Osteocyte (in vitro differentiated cells): ENCODE data around the gene C10orf90. TPM values are rescaled to one million over a fixed set of nuclear protein-coding genes. Genes with fewer than 3 reads are reported as not detected.

ENCODE experiments used
- DNase-seq: peaks from one replicate; pipeline ENCODE4 v3.0.0; 2021; ENCODE audit warnings: mixed read lengths; ENCODE audit not compliant: unreplicated experiment; ENCODE audit errors: extremely low spot score
- H3K27ac Mint-ChIP-seq: one replicate; pipeline ENCODE4 v1.8.0; 2021; ENCODE audit warnings: mild to moderate bottlenecking, mixed read lengths; ENCODE audit not compliant: unreplicated experiment
- H3K27me3 Mint-ChIP-seq: one replicate; pipeline ENCODE4 v1.8.0; 2021; ENCODE audit warnings: mixed read lengths; ENCODE audit not compliant: unreplicated experiment
- H3K36me3 Mint-ChIP-seq: one replicate; pipeline ENCODE4 v1.8.0; 2021; ENCODE audit warnings: mixed read lengths; ENCODE audit not compliant: unreplicated experiment
- H3K4me1 Mint-ChIP-seq: one replicate; pipeline ENCODE4 v1.8.0; 2021; ENCODE audit warnings: mixed read lengths; ENCODE audit not compliant: unreplicated experiment
- H3K4me3 Mint-ChIP-seq: one replicate; pipeline ENCODE4 v1.8.0; 2021; ENCODE audit warnings: mild to moderate bottlenecking, moderate library complexity, mixed read lengths; ENCODE audit not compliant: unreplicated experiment
- H3K9me3 Mint-ChIP-seq: one replicate; pipeline ENCODE4 v1.8.0; 2021; ENCODE audit warnings: mixed read lengths; ENCODE audit not compliant: unreplicated experiment
- total RNA-seq: library from RNA; stranded (reverse); gene quantifications from 2 replicates; pipeline ENCODE4 v1.2.1, GENCODE V29; 2021
- TF ChIP-seq, protein P1 (sequence below): fragments of 200-600 bp; sonication (generic); IDR thresholded peaks from 2 replicates; pipeline ENCODE4 v1.5.0; 2021; ENCODE audit warnings: antibody characterized with exemption, mild to moderate bottlenecking, moderate library complexity

Gene C10orf90
- total RNA-seq, 1 donor from 2014 or later = not detected

DNA sequence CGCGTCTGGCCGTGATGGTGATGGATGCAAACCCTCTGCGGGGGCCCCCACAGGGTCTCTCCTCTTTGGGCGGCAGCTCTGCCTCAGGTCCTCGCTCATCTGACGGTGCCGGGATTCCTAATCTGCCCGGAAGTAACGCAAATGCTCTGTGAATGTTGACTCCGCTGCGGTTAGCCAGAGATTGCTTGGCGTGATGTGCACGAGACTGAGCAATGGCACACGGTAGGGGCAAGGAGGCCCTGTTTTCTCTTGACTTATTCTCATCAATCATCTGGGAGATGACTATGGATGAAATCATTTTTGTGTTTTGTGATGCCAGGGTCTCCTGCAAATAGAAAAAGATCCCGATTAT, 165.8 kb downstream of the C10orf90 start:
- H3K4me1 Mint-ChIP-seq = peaks cover 8% of the 10 kb centered on the region
- no peak overlapping the region for H3K4me3 Mint-ChIP-seq
- peaks cover 6% of the 10 kb centered on the region for H3K27me3 Mint-ChIP-seq
- DNase-seq = no peak
- H3K9me3 Mint-ChIP-seq = no peaks in the 10 kb centered on the region
- H3K36me3 Mint-ChIP-seq = no peaks in the 10 kb centered on the region
- TF ChIP-seq, protein P1, sequence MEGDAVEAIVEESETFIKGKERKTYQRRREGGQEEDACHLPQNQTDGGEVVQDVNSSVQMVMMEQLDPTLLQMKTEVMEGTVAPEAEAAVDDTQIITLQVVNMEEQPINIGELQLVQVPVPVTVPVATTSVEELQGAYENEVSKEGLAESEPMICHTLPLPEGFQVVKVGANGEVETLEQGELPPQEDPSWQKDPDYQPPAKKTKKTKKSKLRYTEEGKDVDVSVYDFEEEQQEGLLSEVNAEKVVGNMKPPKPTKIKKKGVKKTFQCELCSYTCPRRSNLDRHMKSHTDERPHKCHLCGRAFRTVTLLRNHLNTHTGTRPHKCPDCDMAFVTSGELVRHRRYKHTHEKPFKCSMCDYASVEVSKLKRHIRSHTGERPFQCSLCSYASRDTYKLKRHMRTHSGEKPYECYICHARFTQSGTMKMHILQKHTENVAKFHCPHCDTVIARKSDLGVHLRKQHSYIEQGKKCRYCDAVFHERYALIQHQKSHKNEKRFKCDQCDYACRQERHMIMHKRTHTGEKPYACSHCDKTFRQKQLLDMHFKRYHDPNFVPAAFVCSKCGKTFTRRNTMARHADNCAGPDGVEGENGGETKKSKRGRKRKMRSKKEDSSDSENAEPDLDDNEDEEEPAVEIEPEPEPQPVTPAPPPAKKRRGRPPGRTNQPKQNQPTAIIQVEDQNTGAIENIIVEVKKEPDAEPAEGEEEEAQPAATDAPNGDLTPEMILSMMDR = no peak
- H3K27ac Mint-ChIP-seq = no peak overlapping the region

GRCh38 chr10:126504063-126504760, 166.3 kb downstream of the C10orf90 start:
- no peaks in the 10 kb centered on the region for H3K36me3 Mint-ChIP-seq
- H3K27ac Mint-ChIP-seq = no peak overlapping the region
- no peaks in the 10 kb centered on the region for H3K9me3 Mint-ChIP-seq
- H3K4me1 Mint-ChIP-seq = peaks cover 8% of the 10 kb centered on the region
- TF ChIP-seq, protein P1 = peak; percentile 81
- no peak overlapping the region for H3K4me3 Mint-ChIP-seq
- peaks cover 2% of the 10 kb centered on the region for H3K27me3 Mint-ChIP-seq
- no peak for DNase-seq

DNA sequence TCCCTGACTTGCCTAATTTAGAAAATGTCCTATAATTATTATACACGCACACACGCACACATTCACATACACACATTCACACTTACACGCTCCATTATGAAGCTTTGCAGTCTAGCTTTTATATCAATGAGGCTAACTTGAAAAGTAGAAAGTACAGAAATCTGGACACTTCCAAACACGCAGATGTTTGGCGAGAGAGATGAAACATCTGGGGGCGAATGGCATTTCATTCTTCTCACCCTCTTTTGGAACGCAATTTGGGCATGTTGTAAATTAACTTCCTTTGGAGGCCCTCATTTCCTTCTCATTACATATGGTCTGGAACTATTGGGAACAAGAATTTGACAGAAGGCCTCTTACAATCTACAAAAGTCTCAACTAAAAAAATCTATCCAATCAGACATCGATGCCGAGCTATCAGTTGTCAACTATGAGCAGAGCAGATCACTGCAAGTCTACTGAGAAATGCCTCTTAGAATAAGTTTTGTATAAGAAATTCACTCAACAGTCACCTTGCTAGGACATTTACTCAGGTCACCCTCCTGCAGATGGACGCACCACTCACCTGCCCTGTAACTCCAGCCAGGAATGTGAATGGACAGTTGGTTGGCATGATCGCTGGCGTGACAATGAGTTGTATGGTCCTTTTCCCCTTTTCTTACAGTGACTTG, 167.0 kb downstream of the C10orf90 start:
- peaks cover 8% of the 10 kb centered on the region for H3K4me1 Mint-ChIP-seq
- H3K36me3 Mint-ChIP-seq = no peaks in the 10 kb centered on the region
- TF ChIP-seq, protein P1 = no peak
- H3K27ac Mint-ChIP-seq = no peak overlapping the region
- DNase-seq = no peak
- no peaks in the 10 kb centered on the region for H3K27me3 Mint-ChIP-seq
- no peaks in the 10 kb centered on the region for H3K9me3 Mint-ChIP-seq
- H3K4me3 Mint-ChIP-seq = no peak overlapping the region

GRCh38 chr10:126502441-126502840, 168.1 kb downstream of the C10orf90 start:
- Mint-ChIP-seq H3K4me1 (peaks cover 8% of the 10 kb centered on the region), H3K27me3 (no peaks in the 10 kb centered on the region), H3K4me3 (no peak overlapping the region), H3K9me3 (no peaks in the 10 kb centered on the region), H3K36me3 (no peaks in the 10 kb centered on the region), H3K27ac (no peak overlapping the region)
- TF ChIP-seq, protein P1 = no peak
- DNase-seq = no peak

DNA sequence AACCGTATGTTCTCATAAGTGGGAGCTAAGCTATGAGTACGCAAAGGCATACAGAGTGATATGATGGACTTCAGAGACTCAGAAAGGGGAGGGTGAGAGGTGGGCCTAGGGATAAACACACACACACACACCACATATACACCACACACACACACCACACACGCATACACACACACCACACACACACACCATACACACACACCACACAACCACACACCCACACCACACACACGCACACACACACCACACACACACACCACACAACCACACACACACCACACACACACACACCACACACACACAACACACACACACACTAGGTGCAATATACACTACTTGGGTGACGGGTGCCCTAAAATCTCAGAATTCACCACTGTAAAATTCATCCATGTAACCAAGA, 168.7 kb downstream of the C10orf90 start:
- no peaks in the 10 kb centered on the region for H3K27me3 Mint-ChIP-seq
- no peaks in the 10 kb centered on the region for H3K9me3 Mint-ChIP-seq
- no peaks in the 10 kb centered on the region for H3K36me3 Mint-ChIP-seq
- no peak overlapping the region for H3K4me3 Mint-ChIP-seq
- no peak overlapping the region for H3K27ac Mint-ChIP-seq
- TF ChIP-seq, protein P1 = no peak
- DNase-seq = no peak
- H3K4me1 Mint-ChIP-seq = peaks cover 8% of the 10 kb centered on the region
